A673 (cell line): ENCODE measurements around the gene TMEM59L. TPM values are rescaled to one million over a fixed set of nuclear protein-coding genes. Genes with fewer than 3 reads are reported as not detected.
A peak's percentile ranks its signal among the peaks of the same experiment; 100 is the strongest.

Source experiments
- BruUV-seq: library from RNA; stranded (reverse); fragments of 400-500 nt; replicated peaks from 2 replicates; lab custom pipeline; 2021; lab: Mats Ljungman, UMichigan
- CTCF ChIA-PET: fragments of 300-600 bp; sonication (Branson Sonifier 250); formaldehyde crosslinking; loops from one replicate; lab custom pipeline; 2022; ENCODE audit warnings: antibody characterized with exemption; lab: Charles Lee
- POLR2A ChIA-PET: fragments of 300-600 bp; sonication (Branson Sonifier 250); formaldehyde crosslinking; loops from one replicate; lab custom pipeline; 2022; ENCODE audit warnings: antibody characterized with exemption; ENCODE audit not compliant: low non-redundant PET; lab: Charles Lee
- DNase-seq: peaks from one replicate; pipeline ENCODE4 v3.0.0-alpha.2; 2015; ENCODE audit warnings: low spot score
- H3K27ac ChIP-seq: fragments of 200-600 bp; sonication (generic); 2 replicates; pipeline ENCODE4 v1.5.1; 2016; ENCODE audit warnings: mixed run types, low read depth, mild to moderate bottlenecking, mixed read lengths, antibody characterized with exemption, low read length; ENCODE audit not compliant: poor library complexity, severe bottlenecking
- H3K27me3 ChIP-seq: fragments of 200-600 bp; sonication (generic); replicated peaks from 2 replicates; pipeline ENCODE4 v1.6.1; 2017; ENCODE audit warnings: mixed run types, low read depth, mild to moderate bottlenecking, mixed read lengths, antibody characterized with exemption, low read length; ENCODE audit not compliant: insufficient read depth, poor library complexity
- H3K36me3 ChIP-seq: fragments of 200-600 bp; sonication (generic); 2 replicates; pipeline ENCODE4 v1.6.1; 2016; ENCODE audit warnings: mixed run types, mild to moderate bottlenecking, mixed read lengths, antibody characterized with exemption, low read length; ENCODE audit not compliant: insufficient read depth, poor library complexity, severe bottlenecking
- H3K4me1 ChIP-seq: fragments of 200-600 bp; sonication (generic); 2 replicates; pipeline ENCODE4 v1.6.1; 2017; ENCODE audit warnings: mixed run types, mild to moderate bottlenecking, mixed read lengths, antibody characterized with exemption, low read length; ENCODE audit not compliant: insufficient read depth, poor library complexity, severe bottlenecking
- H3K4me3 ChIP-seq: fragments of 200-600 bp; sonication (generic); 2 replicates; pipeline ENCODE4 v1.5.1; 2016; ENCODE audit warnings: low read depth, mixed run types, mild to moderate bottlenecking, mixed read lengths, low read length; ENCODE audit not compliant: poor library complexity, severe bottlenecking
- H3K9me3 ChIP-seq: fragments of 200-600 bp; sonication (generic); 2 replicates; pipeline ENCODE4 v1.6.1; 2016; ENCODE audit warnings: mixed run types, low read depth, mild to moderate bottlenecking, mixed read lengths, antibody characterized with exemption, low read length; ENCODE audit not compliant: poor library complexity, severe bottlenecking
- EZH2 ChIP-seq: fragments of 200-600 bp; sonication (generic); IDR thresholded peaks from 2 replicates; pipeline ENCODE4 v1.6.1; 2017; ENCODE audit warnings: borderline replicate concordance, low read depth, mild to moderate bottlenecking, mixed read lengths, antibody characterized with exemption, low read length; ENCODE audit not compliant: poor library complexity, severe bottlenecking
- intact Hi-C: fragments of 100-400 bp; cut with micrococcal nuclease; formaldehyde crosslinking; loops from one replicate; pipeline ENCODE4 v1.10.0; 2022; ENCODE audit not compliant: unreplicated experiment
- total RNA-seq: library from RNA; stranded (reverse); gene quantifications from 2 replicates; pipeline ENCODE4 v1.2.3, GENCODE V29; 2021
- TF ChIP-seq, protein P1 (sequence below): fragments of 300-800, 200-600 bp; sonication (generic); conservative IDR thresholded peaks from 2 replicates; pipeline ENCODE4 v1.5.1; 2017; ENCODE audit warnings: low read depth, mild to moderate bottlenecking, antibody characterized with exemption, low read length, moderate library complexity, mixed read lengths

The TMEM59L gene
- total RNA-seq, 1 experiment from 2014 or later, result 9.3 TPM

DNA sequence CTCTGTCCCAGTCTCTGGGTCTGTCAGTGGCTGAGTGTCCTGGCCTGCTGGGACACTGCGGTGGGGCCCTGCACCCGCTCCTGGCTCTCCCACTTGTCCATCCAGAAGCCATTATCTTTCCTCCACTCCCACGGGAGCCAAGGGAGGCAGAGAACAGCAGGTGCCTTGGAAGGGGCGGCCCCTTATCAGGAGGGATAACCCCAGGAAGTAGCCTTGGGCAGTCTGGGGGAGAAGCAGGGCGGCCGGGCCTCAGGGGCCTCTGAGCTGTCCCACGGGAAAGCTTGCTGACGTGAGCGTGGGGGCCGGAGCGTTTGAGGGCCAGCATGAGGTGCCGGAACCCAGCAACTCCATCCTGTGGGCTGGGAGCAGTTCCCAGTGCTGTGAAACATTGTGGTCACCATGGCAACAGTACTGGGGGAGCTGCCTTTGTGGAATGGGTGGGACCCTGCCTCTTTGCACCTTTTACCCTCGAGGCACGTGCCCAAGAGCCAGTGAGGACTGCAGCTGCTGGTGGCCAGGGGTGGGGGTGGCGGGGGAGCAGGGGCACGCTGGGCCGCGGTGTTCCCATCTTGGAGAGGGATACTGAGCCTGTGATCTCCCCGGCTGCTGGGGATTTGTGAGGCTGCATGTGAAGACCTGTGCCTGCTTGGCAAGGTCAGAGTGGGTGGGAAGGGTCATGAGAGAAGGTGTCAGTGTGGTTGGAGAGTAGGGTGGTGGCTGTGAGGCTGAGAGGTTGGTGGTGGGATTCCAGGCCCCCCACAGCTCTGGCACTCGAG, 45.1 kb downstream of the TMEM59L start:
- no peaks in the 10 kb centered on the region for H3K36me3 ChIP-seq
- peaks cover 10% of the 10 kb centered on the region for H3K4me1 ChIP-seq
- no peak overlapping the region for H3K27ac ChIP-seq
- ChIA-PET CTCF (no interaction called here), POLR2A (no interaction called here)
- no peak overlapping the region for H3K4me3 ChIP-seq
- intact Hi-C loops, result no loop called here
- peak; percentile 40 for DNase-seq
- no TSS peak for BruUV-seq
- TF ChIP-seq, protein P1, sequence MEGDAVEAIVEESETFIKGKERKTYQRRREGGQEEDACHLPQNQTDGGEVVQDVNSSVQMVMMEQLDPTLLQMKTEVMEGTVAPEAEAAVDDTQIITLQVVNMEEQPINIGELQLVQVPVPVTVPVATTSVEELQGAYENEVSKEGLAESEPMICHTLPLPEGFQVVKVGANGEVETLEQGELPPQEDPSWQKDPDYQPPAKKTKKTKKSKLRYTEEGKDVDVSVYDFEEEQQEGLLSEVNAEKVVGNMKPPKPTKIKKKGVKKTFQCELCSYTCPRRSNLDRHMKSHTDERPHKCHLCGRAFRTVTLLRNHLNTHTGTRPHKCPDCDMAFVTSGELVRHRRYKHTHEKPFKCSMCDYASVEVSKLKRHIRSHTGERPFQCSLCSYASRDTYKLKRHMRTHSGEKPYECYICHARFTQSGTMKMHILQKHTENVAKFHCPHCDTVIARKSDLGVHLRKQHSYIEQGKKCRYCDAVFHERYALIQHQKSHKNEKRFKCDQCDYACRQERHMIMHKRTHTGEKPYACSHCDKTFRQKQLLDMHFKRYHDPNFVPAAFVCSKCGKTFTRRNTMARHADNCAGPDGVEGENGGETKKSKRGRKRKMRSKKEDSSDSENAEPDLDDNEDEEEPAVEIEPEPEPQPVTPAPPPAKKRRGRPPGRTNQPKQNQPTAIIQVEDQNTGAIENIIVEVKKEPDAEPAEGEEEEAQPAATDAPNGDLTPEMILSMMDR, result no peak
- no peak for TF ChIP-seq EZH2
- no peaks in the 10 kb centered on the region for H3K27me3 ChIP-seq
- no peaks in the 10 kb centered on the region for H3K9me3 ChIP-seq

DNA sequence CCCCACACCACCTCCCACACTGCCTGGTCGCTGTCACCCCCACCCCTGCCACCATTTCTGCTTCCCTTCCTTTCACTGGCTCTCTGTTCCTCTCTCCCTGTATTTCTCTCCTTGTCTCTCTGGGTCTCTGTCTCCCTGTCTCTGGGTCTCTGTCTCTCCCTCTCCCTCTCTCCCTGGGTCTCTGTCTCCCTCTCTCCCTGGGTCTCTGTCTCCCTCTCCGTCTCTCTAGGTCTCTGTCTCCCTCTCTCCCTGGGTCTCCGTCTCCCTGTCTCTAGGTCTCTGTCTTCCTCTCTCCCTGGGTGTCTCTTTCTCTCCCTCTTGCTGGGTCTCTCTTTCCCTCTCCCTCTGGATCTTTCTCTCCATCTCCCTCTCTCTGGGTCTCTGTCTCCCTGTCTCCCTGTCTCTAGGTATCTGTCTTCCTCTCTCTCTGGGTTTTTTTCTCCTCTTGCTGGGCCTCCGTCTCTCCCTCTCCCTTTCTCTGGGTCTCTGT, 45.7 kb downstream of the TMEM59L start:
- CTCF ChIA-PET, result no interaction called here
- no peak overlapping the region for H3K27ac ChIP-seq
- no peak for TF ChIP-seq EZH2
- TF ChIP-seq, protein P1, result no peak
- H3K4me3 ChIP-seq, result no peak overlapping the region
- intact Hi-C loops, result no loop called here
- no TSS peak for BruUV-seq
- H3K9me3 ChIP-seq, result no peaks in the 10 kb centered on the region
- no peaks in the 10 kb centered on the region for H3K36me3 ChIP-seq
- POLR2A ChIA-PET, result no interaction called here
- H3K4me1 ChIP-seq, result peaks cover 10% of the 10 kb centered on the region
- DNase-seq, result no peak
- H3K27me3 ChIP-seq, result no peaks in the 10 kb centered on the region

DNA sequence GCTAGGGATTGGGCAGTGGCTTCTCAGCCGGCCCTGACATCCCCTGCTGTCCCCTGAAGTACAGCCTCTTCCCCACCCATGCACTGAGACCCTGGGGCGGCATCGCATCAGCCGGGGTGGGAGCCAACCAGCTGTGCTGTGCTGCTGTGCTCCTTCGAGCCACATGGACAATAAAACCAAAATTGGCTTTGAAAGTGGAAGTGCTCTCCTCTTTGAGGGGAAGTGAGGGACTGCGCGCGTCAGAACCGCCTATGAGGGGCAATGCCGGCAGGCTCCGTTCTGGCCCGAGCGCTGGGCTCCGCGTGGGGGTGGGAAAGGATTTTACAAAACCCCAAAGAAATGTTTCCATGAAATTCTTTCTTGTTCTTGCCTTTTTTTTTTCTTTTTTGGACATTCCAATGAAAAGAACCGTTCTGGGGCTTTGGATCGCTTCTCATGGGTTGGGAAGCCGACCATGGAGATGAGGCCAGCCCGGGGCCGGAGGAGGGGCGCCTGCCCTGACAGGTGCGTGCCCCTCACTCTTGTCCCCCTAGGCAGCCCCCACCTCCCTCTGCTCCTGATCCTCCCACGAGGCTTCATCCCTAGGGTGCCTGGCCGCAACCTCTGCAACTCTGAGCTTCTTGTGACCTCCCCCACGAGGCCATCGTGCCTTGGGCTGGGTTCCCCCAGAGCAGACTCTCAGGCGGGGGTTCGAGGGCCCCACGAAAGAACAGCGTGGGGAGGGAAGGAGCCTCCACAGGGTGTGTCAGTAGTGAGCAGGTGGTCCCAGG, 46.8 kb downstream of the TMEM59L start:
- BruUV-seq, result no TSS peak
- Histone ChIP-seq H3K27ac (peak overlapping the region; percentile 57), H3K9me3 (no peaks in the 10 kb centered on the region), H3K4me3 (no peak overlapping the region), H3K36me3 (no peaks in the 10 kb centered on the region), H3K4me1 (peaks cover 10% of the 10 kb centered on the region), H3K27me3 (no peaks in the 10 kb centered on the region)
- CTCF ChIA-PET, result interaction anchor here (0.6 kb wide), 1 partner anchor 16 kb away, joined by 3 read pairs; no protein-coding TSS in a partner anchor
- intact Hi-C loops, result no loop called here
- peak; percentile 29 for DNase-seq
- no peak for TF ChIP-seq EZH2
- TF ChIP-seq, protein P1, result no peak
- POLR2A ChIA-PET, result no interaction called here
